Erythroblast (primary cell): ENCODE results near the gene P3H4.

Source experiments
- GATA1 ChIP-seq: IDR thresholded peaks from 2 replicates; pipeline ENCODE4 v1.6.1; 2011; ENCODE audit warnings: low read depth, mild to moderate bottlenecking, control low read depth, low read length, moderate library complexity
- POLR2A ChIP-seq: IDR thresholded peaks from 2 replicates; pipeline ENCODE4 v1.6.1; 2011; ENCODE audit warnings: mild to moderate bottlenecking, low read length

GRCh38 chr17:41837761-41838538 lies 26.2 kb upstream of the P3H4 start, which contains the start of gene KLHL10:
- TF ChIP-seq POLR2A, result no peak
- no peak for TF ChIP-seq GATA1
